Measurements from ENCODE around the gene AMBRA1.

The AMBRA1 gene

DNA sequence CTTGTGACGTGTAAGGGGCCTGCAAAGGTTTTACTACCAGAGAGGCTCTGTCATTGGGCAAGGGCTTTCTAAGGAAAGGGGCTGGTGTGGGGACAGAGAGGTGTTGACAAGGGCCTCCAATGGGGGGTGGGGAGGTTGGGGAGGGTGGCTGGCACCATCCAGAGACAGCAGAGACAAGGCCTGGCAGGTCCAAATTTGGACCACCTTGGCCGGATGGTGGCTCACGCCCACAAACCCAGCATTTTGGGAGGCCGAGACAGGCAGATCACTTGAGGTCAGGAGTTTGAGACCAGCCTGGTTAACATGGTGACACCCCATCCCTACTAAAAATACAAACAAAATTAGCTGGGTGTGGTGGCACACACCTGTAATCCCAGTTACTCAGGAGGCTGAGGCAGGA lies 200.1 kb downstream of the AMBRA1 start:
- no peak for DNase-seq
- TF ChIP-seq, protein P1, sequence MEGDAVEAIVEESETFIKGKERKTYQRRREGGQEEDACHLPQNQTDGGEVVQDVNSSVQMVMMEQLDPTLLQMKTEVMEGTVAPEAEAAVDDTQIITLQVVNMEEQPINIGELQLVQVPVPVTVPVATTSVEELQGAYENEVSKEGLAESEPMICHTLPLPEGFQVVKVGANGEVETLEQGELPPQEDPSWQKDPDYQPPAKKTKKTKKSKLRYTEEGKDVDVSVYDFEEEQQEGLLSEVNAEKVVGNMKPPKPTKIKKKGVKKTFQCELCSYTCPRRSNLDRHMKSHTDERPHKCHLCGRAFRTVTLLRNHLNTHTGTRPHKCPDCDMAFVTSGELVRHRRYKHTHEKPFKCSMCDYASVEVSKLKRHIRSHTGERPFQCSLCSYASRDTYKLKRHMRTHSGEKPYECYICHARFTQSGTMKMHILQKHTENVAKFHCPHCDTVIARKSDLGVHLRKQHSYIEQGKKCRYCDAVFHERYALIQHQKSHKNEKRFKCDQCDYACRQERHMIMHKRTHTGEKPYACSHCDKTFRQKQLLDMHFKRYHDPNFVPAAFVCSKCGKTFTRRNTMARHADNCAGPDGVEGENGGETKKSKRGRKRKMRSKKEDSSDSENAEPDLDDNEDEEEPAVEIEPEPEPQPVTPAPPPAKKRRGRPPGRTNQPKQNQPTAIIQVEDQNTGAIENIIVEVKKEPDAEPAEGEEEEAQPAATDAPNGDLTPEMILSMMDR (IDR thresholded peaks at IDR 0.05): no peak
- Histone ChIP-seq H3K27ac (no peak overlapping the region), H3K27me3 (peaks cover 3 to 37% of the 10 kb centered on the region in 2 donors), H3K36me3 (peaks cover 12 to 32% (median 23%) of the 10 kb centered on the region in 3 donors), H3K4me1 (peaks cover 7 to 43% (median 35%) of the 10 kb centered on the region in 4 donors), H3K4me3 (no peak overlapping the region), H3K9me3 (no peaks in the 10 kb centered on the region)
- intact Hi-C loops (cut with DNase I; ENCODE audit: low total_unique reads): loop anchor here (10.0 kb wide), 2 partner anchors 141 to 221 kb away; partner anchors contain the start of genes ATG13 and HARBI1

DNA sequence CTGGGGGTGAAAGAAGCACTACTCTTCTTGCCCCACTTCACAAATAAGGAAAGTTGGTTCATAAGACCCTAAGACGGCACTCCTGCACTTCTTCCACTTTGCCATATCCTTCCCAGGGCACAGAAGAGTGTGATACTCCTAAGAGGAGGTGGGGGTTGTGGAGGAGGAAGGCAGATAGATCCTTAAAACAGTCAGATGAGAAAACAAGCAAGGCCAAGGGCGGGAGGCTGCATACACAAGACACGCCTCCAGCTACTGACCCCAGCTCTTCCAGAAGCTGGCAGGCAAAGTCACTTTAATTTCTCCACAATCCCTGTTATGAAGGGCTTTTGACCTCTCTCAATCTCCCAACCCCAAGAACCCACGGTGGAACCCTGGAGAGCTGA lies 200.6 kb downstream of the AMBRA1 start:
- intact Hi-C loops (cut with DNase I; ENCODE audit: low total_unique reads): loop anchor here (10.0 kb wide), 2 partner anchors 142 to 222 kb away; partner anchors contain the start of genes ATG13 and HARBI1
- H3K4me3 ChIP-seq: no peak overlapping the region
- TF ChIP-seq, protein P1 (IDR thresholded peaks at IDR 0.05): no peak

DNA sequence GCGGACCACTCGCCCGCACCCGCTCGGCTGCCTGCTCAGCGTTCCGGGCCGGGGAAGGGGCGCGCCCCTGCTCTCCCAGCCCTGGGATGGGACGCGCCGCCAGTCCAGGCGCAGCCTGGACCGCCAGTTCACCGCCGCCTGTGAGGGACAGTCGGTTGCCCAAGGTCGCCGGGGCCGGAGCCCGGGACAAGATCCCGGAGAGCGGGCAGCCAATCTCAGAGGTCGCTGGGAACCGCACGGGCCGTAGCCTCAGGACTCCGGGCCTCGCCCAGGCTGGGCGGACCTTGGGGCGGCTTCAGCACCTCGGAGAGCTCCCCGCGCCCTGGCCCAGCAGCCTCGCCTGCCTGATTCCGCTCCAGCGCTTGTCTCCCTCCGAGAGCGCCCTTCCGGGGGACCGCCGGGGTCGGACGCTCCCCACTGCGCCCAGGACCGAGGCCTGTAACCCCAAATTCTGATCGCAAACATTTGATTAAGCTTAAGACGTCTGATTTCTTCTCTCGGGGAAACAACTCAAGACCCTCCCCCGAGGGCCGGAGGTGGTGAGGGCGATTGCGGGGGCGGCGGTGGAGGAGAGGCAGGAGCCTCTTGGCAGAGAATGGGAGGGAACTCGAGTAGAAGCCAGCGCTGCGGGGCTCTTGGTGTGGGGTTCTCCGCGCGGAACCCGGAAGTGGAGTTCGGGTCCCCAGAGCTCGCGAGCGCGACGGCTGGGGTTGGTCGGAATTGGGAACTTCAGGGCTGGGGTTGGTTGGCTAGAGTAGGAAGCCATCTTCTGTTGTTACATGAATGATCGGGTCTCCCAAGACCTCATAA lies 201.2 kb downstream of the AMBRA1 start:
- Histone ChIP-seq H3K27me3 (peaks cover 3 to 48% of the 10 kb centered on the region in 2 donors), H3K4me1 (peaks cover 7 to 43% (median 35%) of the 10 kb centered on the region in 4 donors), H3K27ac (no peak overlapping the region), H3K9me3 (no peaks in the 10 kb centered on the region), H3K4me3 (peak overlapping the region; percentile 9 to 30), H3K36me3 (peaks cover 7 to 21% (median 13%) of the 10 kb centered on the region in 3 donors)
- intact Hi-C loops (cut with DNase I; ENCODE audit: low total_unique reads): loop anchor here (10.0 kb wide), 2 partner anchors 142 to 222 kb away; partner anchors contain the start of genes ATG13 and HARBI1
- DNase-seq: peak; percentile 75 to 86
- TF ChIP-seq, protein P1 (IDR thresholded peaks at IDR 0.05): no peak

More for the DNA sequence above, 200.6 kb downstream of the AMBRA1 start:
- no peaks in the 10 kb centered on the region for H3K9me3 ChIP-seq
- no peak overlapping the region for H3K27ac ChIP-seq
- DNase-seq: no peak
- H3K36me3 ChIP-seq: peaks cover 12 to 27% (median 19%) of the 10 kb centered on the region in 3 donors
- peaks cover 3 to 42% of the 10 kb centered on the region in 2 donors for H3K27me3 ChIP-seq
- peaks cover 7 to 43% (median 35%) of the 10 kb centered on the region in 4 donors for H3K4me1 ChIP-seq

DNA sequence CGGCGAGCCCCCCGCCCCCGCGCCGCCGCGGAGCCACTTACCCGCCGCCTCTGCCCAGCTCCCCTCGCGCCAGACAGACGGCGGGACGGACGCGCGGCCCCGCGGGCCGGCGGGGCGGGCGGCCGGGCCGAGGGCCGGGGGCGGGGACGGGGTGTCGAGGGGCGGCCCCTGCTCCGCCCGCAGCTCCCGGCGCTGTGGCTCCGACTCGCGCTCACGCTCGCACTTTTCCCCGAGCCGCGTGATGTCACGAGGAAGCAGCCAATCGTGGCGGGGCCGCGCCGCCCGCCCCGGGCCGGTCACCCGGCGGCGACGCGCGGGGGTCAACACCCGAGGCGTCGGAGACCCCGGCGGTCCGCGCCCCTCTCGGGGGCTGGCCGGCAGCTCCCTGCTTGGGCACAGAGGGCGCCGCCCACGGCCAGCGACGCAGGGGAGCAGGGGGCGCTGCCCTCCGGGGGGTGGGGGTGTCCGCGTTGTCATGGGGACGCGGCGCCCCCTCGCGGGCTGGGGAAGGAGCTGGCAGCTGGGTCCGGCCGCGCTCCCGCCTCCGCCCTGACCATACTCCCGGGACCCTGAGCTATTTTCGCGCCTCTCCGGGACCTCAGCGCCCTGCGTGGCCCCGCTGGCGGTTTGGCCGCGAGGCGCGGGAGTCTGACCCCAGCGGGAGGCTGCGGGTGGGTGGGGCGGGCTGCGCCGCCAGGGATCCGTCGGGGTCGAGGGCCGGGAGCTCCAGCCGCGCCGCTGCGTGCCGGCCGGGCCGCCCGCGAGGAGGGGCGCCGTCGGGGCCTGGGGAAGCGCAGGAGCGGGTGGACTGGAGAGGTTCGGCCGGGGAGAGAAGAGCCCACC lies 202.0 kb downstream of the AMBRA1 start, which contains the start of gene CHRM4:
Gene CHRM4 (minus strand): TSS at position 199 of the 843 bp plus-strand sequence. CDS start 5,219 bp downstream, outside the sequence.
- Histone ChIP-seq H3K4me1 (peaks cover 7 to 43% (median 35%) of the 10 kb centered on the region in 4 donors), H3K36me3 (peaks cover 0 to 13% (median 5%) of the 10 kb centered on the region in 3 donors), H3K4me3 (peak within 1 kb of the TSS; percentile 9 to 30), H3K27me3 (peaks cover 3 to 57% of the 10 kb centered on the region in 2 donors), H3K9me3 (no peaks in the 10 kb centered on the region), H3K27ac (no peak within 1 kb of the TSS)
- peak in 1 of 2 donors; percentile 62 for DNase-seq
- intact Hi-C loops (cut with DNase I; ENCODE audit: low total_unique reads): loop anchor here (10.0 kb wide), 2 partner anchors 143 to 223 kb away; partner anchors contain the start of genes ATG13 and HARBI1
- TF ChIP-seq, protein P1 (IDR thresholded peaks at IDR 0.05): no peak

DNA sequence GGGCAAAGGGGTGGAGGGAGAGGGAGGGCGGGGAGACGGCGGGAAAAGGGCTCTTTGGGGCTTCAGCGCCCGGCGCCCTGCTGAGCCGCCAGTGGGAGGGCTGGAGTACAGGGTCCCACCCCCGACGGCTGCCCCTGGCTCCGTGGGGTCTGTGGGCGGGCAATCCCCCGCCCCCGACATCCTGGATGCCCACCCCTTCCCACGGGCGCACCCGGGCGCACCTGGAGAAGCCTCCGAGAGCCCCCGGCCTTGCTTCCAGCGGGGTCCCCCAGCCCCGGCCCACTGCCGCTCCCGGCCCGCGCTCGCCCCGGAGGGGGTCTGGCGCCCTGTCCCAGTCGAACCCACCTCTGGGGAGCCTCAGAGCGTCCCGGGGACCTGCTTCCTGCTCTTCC lies 202.6 kb downstream of the AMBRA1 start:
- peak overlapping the region in 1 of 2 donors; percentile 7 for H3K4me3 ChIP-seq
- intact Hi-C loops (cut with DNase I; ENCODE audit: low total_unique reads): loop anchor here (10.0 kb wide), 2 partner anchors 144 to 224 kb away; partner anchors contain the start of genes ATG13 and HARBI1
- H3K27me3 ChIP-seq: peaks cover 3 to 63% of the 10 kb centered on the region in 2 donors
- H3K9me3 ChIP-seq: no peaks in the 10 kb centered on the region
- TF ChIP-seq, protein P1 (IDR thresholded peaks at IDR 0.05): no peak
- peaks cover 0 to 7% (median 0%) of the 10 kb centered on the region in 3 donors for H3K36me3 ChIP-seq
- DNase-seq: no peak
- H3K4me1 ChIP-seq: peaks cover 7 to 43% (median 35%) of the 10 kb centered on the region in 4 donors
- H3K27ac ChIP-seq: no peak overlapping the region
